Activated T-cell treated with anti-CD3 and anti-CD28 coated beads for 48 hours (primary cell): ENCODE data around the gene GLS.
"Not testable (repeated sequence)": the region's sequence is repeated elsewhere in the genome, so short reads cannot be mapped to it uniquely, and the experiment has no call there.

Experiments used
- DNase-seq: peaks from one replicate; pipeline ENCODE4 v3.0.0-alpha.2; 2020; ENCODE audit warnings: low read depth

GLS gene

DNA sequence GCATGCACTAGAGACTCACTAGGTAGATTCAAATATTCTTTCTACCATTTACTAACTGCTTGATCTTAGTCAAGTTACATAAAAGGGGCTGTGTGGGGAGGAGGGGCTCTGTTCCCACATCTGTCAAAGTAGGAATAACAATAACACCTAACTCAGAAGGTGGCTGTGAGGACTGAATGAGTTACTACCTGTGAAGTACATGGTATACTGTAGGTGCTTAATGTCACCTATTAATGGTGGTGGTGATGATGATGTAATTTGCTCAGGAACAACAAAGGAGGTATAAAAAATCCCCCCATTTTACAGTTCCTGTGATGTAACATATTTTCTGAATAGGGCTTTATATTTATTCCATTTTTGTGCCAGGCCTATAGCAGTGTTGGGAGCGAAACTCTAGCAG, 92.6 kb downstream of the GLS start:
- DNase-seq: no peak

DNA sequence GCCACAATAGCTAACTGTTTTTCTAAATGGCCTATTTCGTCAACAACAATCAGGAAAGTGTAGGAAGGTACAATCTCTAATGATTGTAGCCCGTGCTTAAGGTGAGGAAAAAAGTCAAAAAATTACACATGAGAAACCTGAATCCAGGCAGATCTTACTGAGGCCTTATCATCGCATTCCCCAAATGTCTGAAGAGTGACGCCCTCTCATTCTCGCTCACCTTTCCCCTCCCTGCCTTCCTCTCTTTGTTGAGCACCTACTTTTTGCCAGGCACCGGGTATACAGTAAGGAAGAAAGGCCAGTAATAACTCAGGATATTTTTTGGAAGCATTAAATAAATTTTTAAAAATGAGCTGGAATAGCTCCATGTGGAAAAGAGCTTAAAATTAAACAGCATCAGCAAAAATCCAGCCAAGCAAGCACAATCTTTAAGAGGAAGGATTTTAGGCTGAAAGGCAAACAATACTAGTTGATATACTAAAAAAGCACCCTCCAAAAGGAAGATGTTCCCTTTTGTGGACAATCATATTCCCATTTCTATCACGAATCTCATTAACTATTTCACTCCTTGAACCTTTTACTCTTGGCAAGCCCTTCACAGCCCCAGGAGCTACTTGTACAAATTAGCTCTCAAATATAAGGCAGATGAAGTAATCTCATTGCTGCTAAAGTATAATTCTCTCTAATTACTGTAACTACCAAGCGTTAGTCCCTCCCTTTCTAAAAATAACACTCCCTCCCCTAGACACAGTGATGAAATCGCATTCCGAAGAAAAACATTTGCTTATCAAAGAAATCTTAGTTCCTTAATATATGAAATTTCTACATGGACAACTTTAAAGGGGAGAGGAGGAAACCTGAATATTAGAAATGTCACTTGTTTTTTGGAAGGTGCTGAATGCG, 93.4 kb downstream of the GLS start:
- DNase-seq: no peak

DNA sequence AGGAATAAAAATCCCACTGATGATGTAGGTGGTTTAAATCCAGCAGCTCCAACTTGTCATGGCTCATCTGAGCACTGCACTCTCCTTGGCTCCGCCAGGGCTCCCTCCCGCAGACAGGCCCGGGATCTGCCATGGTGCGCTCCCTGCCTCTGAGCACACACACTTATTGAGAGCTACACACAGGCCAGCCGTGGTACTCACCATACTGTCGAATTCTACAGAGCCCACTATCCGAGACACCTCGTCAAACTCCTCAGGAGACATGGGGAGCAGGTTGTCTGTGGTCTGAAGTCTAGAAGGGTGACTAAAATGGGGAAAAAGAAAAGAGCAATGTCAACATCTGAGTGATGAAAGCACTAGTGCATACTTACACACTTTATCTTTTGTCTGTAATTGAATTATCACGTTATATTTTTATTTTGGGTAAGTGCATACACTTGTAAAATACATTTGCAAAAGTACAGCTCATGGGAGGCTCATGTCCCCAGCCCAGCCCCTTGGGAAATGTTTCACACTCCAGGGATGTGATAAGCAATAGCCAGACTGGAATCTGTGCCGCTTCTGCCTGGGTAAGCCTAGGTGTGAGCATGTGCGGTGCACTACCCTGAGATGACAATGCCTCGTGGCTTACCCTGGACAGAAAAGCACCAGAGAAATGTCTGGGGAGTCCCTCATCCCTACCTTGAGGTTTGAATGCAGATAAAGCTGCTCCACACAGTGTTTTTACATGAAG, 94.2 kb downstream of the GLS start:
- no peak for DNase-seq

DNA sequence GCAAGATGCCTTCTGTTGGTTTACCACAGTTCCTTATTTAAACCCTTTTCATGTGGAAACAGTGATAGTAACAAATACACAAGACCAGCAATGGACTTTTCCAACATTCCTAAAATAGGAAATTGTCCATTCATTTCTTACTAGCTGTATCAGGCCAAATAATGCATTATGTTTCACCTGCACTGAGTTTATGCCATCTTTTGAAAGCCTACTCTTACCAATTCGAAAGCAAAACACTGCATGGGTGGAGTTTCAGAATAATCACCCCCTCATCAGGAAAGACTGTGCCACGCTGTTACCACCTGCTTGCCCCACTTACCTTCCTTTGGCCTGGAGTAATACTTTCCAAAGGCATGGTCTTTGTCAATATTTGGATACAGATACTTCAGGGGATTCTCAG, 95.9 kb downstream of the GLS start:
- DNase-seq: no peak

DNA sequence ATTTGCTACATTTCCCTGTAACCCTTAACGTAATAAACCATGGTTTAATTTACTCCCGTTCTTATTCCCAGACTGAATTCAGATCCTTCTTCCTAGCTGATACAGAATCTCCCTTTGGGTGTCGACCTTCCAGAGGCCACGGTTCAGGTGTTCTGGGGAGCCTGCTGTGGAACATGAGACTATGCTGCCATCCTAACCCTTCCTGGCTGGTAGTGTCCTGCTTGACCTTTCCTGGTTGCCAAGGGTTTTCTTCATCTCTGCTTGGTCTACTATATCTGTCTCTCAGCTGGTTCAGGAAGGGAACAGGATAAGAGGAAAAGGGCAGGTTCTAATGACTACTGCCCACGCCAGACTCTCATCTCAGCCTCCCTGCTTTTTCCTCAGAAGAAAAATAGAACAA, 96.9 kb downstream of the GLS start:
- no peak for DNase-seq

DNA sequence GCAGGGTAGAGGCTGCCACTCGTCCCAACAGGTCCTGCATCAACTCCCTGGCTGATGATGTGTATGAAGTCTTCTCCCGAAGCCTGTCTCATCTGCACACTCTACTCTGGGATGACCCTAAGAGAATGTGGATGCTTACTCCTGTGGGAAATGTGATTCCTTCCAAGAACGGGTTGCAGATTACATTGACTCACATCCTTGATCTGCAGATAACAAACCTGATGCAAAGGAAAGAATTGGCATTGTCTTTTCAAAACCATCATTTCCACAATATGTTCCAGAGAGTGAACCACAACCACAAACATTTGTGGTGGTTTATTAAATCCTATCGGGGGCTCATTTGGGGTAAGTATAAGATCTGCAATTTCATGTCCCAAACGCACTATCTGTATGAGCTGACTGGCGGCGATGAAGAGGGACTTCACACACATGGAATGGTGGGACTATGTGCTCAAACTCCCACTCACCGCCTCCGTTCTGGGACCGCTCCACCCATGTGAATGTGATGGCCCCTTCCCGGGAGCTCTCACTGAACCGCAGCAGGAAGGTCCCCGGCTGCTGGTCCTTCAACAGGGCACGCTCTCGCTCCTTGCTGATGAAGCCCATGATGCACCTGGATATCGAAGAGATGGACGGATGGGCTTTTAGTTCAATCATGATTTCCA, 97.9 kb downstream of the GLS start:
- DNase-seq: no peak

DNA sequence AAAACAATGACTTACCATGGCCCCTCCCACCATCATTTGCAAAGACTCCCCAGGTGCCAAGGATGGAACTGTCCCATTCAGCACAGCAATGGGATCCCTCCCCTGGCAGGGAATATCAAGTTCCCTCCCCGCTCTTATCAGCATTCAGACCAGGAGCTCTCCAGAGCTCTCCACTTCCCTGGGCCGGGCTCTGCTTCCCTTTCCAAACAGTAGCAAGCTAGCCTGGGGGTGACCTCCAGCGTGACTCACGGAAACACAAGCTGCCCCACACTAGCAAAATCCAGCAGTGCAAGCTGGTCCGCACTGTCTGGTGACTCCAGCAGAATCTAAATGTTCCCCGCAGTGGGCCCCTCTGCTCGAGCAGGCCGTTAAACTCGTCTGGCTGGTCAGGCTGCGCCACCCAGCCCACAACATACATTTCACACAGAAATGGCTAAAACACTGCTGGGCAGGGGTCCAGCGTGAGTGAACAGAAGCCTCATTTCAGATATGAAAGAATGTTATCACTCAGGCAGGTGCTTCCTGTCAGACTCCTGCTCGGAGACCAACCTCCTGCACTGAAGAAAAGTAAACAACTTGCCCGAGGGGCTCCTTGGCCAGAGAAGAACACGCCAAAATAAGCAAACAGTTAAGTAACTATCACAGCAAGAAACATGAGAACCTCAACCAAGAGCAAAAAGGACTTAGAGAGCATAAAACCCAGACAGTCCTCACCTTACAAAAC, 99.4 kb downstream of the GLS start:
- DNase-seq: no peak

DNA sequence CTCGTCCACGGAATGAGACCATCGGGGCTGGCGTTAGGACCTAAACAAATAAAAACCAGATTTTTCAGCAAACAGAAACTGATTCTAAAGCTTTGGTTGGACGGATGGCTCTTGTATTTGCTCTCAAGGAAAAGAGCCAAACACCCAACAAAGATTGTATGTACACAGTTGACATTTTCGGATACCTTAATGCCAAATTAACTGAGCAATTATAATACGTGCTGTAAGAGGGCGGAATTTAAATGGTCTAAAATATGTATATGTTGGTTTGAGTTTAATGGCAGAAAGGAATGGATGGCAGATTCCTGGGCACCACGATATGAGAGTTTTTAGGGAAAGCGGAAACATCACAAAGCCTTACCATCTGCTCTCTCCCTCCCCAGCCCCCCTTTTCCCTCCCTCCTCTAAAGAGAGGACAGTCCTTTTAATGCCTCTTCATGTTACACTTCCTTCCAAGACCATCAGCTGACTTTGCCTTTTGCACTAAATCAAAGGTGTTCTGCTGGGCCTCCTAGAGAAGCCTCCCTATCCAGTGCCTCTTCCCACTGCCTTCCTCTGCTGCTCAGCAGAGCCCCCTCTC, 100.1 kb downstream of the GLS start:
- DNase-seq: no peak

DNA sequence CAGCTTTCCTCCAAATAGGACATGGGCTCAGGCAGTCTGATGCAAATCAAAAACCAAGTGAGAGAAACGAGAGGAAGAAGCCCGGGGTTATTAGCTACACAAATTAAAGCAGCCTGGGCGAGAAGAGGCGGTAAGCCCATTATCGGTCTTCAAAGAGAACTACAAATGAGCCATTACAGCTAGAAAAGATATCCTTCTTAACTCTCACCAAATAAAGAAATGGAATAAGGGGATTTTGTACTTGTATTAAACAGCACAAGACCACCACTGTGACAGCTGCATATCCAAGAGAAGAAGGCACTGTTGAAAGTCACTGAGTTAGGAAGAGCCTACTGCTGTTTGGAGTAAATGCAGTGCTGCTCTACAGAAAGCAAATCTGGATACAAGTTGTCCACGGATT, 100.7 kb downstream of the GLS start:
- DNase-seq: no peak

DNA sequence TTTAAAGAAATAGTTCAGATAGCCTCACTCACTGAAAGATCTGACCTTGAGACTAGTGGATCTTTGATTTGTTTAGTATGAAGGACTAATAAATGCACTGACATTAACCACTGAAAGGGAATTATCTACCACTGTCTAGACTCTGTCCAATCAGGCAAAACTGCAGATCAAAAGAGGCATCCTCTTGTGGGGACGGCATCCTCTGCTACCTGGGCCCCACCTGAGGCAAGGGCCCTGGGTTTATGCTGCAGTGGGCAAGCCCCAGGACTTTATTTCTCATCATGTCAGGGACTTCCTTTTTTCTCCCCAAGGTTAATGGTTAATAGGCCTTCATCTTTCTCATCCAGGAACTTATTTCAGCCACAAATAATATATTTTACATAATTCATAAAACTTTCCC, 101.1 kb downstream of the GLS start:
- no peak for DNase-seq

DNA sequence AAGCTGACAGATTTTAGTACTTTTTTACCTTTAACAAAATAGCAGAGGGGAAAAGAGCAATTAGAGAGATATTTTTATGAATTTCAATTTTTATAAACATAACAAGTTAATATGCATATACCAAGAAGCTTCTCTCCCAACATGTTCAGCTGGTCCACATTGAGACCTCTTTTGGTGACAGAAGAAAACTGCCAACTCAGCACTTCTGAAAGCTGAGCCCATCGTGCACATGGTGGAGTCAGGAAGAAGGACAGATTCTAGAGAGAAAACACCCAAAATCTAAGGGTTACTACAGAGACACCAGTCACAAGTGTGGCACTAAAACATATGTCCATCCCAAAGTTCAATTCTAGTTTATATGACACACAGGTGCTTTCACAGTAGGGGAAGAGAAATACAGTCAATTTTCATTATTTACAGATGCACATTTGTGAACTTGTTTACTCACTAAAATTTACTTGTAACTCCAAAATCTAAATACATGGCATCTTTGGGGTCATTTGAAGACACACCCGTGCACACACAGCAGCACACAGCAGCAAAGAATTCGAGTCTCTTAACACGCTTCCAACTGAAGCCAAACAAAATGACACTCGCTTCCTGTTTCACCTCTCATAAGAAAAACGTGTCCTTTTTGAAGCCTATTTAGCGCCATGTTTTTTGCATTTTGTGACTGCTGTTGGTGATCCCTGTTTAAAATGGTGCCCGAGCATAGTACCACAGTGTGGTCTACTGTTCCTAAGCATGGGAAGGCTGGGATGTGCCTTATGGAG, 101.8 kb downstream of the GLS start:
- DNase-seq: no peak

DNA sequence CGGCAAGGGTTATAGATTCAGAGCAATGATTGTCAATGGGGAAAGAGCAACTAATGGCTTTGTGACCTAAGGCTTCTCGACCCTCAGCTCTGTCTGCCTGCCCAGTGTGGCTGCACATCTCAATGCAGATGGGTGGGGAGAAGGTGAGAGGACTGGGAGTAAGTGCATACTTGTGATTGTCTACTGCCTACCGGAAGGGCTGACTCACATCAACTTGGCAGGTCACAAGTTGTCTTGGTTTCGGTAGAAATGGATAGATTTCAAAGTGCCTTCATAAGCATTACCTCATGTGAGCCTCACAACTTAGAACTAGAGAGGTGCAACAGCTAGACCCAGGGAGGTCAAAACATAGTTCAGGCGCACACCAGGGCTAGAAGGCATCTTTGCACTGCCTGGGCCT, 104.0 kb downstream of the GLS start:
- DNase-seq: no peak

DNA sequence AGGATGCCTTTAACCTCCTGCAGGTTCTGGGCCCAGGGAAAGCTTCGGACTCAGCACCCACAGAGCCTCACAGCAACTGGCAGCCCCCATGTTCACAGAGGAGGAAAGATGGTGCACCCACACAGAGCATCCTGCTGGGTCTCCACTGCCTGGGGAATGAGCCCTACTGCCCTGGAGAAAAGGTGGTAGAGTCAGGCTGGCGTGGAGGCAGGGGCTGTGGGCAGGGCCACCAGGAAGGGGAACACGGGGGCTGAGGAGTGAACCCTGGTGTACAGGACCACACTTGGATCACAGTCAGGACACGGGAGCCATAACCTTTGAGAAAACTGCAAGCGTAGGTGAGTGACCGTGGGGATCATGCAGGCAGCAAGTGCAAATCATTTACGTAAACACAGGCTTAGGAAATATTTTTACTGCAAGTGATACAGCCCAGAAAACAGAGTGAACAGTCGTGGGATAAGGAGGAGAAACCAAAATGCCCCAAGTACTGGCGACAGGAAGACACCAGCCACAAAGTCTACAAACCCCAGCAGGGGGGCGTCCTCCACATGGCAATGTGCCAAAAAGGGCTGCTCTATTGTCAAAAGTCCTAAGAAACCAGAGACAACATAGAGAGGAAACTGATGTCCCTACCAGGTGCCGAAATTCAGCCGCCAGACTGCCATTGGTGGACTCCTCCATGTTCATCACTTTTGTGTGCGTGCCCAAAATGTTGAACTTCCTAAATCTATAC, 105.8 kb downstream of the GLS start:
- no peak for DNase-seq

DNA sequence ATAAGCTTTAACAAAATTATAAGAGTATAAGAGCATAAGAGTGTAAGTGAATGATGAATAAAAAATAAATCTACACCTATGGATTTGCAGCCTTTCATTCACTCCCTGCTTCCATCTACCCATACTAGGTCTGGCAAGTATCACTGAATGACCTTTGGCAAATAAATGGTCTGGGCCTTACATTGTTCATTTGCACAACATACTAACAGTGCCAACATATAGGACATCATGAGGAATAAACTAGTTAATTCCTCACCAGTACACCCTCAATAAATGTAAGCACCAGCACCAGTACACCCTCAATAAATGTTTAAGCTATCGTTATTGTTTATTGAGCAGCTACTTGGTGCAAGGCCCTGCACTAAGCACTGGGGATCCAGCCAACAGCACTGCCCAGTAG, 106.5 kb downstream of the GLS start:
- DNase-seq: no peak

DNA sequence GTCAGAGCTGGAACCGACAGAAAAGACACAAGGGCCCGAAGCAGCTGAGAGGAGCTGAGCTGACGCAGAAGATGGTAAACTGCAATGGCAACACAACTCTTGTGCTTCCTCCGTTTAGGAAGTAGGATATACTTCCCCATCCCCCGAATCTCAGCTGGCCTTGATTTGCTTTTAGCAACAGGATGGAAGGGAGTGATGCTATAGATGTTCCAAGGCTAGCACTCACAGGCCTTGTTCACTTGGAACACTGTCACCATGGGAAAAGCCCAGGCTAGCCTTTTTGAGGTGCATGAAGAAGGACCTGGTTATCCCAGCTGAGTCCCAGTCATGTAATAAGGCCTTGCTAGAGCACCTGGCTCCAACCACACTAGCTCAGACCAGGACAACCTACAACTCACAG, 107.3 kb downstream of the GLS start:
- no peak for DNase-seq

DNA sequence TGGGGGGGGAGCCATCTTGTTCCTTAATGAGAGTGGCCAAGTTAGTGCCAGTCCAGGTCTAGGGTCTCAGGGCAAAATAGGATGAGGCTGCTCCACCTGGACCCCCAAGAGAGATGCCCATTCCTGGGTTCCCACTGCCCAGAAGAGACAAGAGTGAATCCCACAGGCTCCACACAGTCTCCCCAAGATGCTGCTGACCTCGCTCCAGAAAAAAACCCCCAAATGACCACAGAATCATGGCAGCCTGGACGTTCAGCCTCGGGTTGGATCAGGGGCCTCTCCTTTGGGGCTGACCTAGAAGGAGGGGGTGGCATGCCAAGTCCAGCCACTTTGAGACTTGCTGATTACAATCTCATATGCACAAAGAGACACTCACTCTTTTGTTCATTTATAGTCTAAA, 108.3 kb downstream of the GLS start:
- DNase-seq: no peak

DNA sequence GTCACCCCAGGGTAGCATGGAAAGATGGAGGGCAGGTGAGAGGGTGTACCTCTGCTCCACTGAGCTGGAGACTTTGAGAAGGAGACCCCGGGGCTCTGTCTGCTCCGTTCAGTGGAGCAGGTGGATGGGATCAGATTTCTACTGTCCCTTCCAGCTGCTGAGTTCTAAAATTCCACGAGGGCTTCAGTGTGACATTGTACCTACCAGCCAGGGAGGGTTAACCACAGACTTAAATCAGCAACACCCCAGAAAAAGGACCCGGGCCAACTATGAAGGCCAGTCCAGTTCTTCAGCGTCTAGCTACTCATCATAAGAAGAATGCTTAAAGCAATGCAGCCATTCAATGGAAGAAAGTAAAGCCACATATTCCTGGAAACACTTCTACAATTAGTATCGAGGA, 109.5 kb downstream of the GLS start:
- DNase-seq: no peak

DNA sequence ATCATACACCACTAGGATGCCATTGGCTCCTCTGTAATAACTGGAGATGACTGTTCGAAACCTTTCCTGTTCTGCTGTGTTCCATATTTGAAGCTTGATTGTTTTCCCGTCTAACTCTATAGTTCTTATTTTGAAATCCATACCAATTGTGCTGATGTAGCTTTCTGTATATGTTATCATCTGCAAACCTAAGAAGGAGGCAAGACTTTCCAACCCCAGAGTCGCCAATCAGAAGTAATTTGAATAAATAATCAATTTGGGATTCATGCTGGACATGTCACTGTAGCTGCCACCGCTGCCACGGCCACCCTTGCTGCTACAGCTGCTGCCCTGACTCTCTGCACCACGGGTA, 112.6 kb downstream of the GLS start:
- DNase-seq: no peak

DNA sequence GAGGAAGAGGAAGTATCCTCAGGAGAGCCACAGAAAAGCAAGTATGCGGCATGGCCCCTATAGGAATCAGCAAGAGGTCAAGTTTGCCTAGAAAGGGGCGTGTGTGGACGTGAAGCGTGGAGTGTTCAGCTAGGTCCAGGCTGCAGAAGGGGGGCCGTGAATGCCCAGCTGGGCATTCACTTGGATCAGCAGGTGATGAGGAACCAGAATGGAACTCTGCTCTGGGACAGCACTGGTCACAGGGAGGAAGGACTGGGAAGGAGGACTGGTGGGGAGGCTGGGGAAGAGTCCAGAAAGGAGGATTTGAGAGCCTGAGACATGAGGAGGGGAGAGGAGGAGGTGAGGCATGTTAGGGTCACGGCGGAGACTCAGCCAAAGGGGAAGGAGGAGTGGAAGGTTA, 113.5 kb downstream of the GLS start:
- DNase-seq: no peak

DNA sequence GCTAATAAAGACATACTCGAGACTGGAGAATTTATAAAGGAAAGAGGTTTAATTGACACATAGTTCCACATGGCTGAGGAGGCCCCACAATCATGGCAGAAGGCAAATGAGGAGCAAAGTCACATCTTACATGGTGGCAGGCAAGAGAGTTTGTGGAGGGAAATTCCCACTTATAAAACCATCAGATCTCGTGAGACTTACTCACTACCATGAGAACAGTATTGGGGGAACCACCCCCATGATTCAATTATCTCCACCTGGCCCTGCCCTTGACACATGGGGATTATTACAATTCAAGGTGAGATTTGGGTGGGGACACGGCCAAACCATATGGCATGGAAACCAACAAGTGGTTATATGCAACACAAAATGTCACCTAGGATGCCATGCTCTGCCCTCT, 114.7 kb downstream of the GLS start:
- not testable (repeated sequence) for DNase-seq
